LHCN-M2 (cell line): Measurements from ENCODE around the gene GLCCI1. TPM values are rescaled to one million over a fixed set of nuclear protein-coding genes. Genes with fewer than 3 reads are reported as not detected.
A peak's percentile ranks its signal among the peaks of the same experiment; 100 is the strongest.
"Not testable (repeated sequence)": the region's sequence is repeated elsewhere in the genome, so short reads cannot be mapped to it uniquely, and the experiment has no call there.

Source experiments
- DNase-seq: peaks from one replicate; pipeline ENCODE4 v3.0.0-alpha.2; 2012; ENCODE audit warnings: low read depth
- total RNA-seq: library from RNA; depleted of rRNA; stranded (reverse); fragments of >200 nt; gene quantifications from 2 replicates; pipeline ENCODE4 v1.2.3, GENCODE V29; 2014

Gene GLCCI1
- total RNA-seq, 1 experiment from 2014 or later: 4.2 TPM

DNA sequence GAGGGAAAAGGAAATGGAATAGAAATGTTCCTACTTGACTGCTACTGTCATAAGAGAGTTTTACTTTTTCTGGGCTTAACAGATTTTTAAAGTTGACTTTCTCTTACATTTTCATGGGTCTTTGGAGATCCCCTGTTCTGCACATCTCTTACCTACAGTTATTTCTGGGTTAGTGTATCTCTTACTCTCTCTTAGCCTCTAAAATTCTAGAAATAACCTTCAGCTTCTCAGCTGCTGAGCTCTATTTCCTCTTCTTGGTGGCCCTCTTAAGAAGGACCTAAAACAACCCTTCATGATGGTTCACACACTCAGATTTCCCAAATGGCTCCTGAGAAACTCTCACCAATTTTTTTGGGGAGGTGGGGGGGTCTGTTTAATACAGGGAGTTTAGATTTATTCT, 79.5 kb downstream of the GLCCI1 start:
- not testable (repeated sequence) for DNase-seq

DNA sequence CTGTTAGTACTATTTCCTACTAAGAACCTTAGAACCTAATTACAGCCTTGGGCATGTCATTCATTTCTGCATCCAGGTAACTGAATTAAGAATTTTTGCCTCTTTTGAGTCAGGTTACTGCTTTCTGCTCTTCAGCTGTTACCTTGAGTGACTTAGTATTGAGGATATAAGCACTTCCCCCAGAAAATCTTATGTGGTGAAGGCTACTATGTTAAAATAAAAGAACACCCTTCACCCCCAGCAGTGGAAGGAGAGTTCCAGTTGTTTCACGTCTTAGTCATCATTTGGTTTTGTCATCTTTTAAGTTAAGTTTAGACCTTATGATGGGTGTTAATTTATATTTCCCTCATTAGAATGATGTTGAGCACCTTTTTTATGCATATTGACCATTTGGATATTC, 82.8 kb downstream of the GLCCI1 start:
- peak; percentile 7 for DNase-seq

GRCh38 chr7:8051998-8052397, 83.4 kb downstream of the GLCCI1 start:
- DNase-seq: no peak

- DNase-seq: no peak
Measured at GRCh38 chr7:8052824-8053223, 84.2 kb downstream of the GLCCI1 start.

- no peak for DNase-seq
Measured at GRCh38 chr7:8056439-8056838, 87.8 kb downstream of the GLCCI1 start.

- DNase-seq: no peak
Measured at GRCh38 chr7:8057566-8057965, 89.0 kb downstream of the GLCCI1 start.

- DNase-seq: no peak
Measured at GRCh38 chr7:8058322-8058721, 89.7 kb downstream of the GLCCI1 start.

- DNase-seq: no peak
Measured at GRCh38 chr7:8058852-8059251, 90.3 kb downstream of the GLCCI1 start.

DNA sequence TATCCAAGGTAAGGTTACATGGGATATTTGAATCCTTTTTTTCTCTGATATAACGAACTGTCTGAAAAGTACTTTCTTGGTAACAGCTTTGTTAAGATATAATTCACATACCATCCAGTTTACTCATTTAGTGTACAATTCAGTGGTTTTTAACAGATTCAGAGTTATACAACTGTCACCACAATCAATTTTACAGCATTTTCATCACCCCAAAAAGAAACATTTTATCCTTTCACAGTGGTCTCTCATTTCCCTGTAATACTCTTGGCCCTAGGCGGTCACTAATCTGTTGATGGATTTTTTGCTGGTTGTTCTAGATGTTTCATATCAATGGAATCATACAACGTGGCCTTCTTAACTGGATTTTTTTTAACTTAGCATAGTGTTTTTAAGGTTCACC, 91.6 kb downstream of the GLCCI1 start:
- DNase-seq: peak; percentile 17

DNA sequence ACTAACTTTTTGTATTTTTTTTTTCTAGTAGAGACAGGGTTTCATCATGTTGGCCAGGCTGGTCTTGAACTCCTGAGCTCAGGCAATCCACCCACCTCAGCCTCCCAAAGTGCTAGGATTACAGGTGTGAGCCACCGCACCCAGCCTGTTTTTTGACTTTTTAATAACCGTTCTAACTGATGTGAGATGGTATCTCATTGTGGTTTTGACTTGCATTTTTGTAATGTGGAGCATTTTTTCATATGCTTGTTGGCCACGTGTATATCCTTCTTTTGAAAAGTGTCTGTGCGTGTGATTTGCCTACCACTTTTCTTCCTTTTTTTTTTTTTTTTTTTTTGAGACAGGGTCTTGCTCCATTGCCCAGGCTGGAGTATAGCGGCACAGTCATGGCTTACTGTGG, 94.7 kb downstream of the GLCCI1 start:
- DNase-seq: not testable (repeated sequence)

DNA sequence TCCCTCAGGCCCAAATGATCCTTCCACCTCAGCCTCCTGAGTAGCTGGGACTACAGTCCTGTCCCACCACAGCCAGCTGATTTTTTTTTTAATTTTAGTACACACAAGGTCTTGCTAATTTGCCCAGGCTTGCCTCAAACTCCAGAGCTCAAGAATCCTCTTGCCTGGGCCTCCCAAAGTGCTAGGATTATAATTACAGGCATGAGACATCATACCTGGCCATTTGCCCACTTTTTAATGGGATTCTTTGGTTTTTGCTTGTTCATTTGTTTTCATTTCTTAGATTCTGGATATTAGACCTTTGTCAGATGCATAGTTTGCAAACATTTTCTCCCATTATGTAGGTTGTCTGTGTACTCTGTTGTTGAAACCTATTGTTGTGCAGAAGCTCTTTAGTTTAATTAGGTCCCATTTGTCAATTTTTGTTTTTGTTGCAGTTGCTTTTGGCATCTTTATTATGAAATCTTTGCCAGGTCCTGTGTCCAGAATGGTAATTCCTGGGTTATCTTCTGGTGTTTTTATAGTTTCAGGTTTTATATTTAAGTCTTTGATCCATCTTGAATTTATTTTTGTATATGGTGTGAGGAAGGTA, 95.2 kb downstream of the GLCCI1 start:
- peak; percentile 53 for DNase-seq

DNA sequence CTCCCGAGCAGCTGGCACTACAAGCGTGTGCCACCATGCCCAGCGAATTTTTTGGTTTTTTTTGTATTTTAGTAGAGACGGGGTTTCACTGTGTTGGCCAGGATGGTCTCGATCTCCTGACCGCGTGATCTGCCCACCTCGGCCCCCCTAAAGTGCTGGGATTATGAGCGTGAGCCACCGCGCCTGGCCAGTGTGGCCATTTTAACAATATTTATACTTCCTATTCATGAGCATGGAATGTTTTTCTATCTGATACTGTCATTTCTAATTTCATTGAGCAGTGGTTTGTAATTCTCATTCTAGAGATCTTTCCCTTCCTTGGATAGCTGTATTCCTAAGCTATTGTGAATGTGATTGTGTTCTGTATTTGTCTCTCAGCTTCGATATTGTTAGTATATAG, 96.2 kb downstream of the GLCCI1 start:
- no peak for DNase-seq

DNA sequence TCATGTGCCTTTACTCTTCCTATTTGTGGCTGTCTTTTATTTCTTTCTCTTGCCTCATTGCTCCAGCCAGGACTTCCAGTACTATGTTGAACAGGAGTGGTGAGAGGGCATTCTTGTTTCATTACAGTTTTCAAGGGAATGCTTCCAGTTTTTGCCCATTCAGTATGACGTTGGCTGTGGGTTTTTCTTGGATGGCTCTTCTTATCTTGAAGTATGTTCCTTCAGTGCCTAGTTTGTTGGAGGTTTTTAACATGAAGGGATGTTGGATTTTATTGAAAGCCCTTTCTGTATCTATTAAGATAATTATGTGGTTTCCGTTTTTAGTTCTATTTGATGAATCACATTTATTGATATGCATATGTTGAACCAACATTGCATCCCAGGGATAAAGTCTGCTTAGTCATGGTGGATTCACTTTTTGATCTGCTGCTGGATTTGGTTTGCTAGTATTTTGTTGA, 96.8 kb downstream of the GLCCI1 start:
- peak; percentile 76 for DNase-seq

DNA sequence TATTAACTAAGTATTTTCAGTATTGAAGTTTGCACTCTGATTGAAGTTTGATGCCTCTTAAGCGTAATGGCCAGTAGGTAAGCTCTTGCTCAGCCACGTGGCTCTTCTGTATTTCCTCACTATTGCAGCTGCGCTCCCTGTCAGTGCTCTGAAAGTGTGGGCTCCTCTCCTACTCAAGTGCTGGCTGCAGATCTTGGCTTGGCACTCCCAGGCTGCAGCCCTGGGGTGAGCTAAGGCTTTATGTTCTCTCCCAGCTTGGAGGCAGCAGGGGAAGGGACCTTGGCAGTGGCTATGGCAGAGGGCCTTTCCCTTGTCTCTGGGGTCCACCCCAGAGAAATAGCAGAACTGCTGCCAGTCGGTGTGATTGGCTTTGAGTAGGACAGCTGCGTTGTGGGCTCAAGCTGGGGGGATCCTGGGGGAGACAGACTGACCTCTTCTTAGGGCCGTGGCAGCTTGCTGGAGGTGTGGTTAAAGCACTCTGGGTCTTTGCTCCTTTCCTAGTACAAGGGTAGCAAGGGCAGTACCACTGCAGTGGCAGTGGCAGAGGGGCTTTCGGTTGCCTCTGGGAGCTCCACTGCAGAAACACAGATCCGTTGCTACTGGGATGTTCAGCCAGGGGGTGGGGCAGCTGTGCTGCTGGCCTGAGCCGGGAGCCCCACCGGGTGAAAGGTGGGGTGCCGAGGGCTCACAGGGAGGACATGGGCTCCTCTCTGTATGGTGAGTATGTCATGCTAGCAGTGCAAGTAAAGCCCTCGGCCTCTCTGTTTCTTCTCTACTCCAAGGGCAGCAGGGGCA, 100.5 kb downstream of the GLCCI1 start:
- no peak for DNase-seq

DNA sequence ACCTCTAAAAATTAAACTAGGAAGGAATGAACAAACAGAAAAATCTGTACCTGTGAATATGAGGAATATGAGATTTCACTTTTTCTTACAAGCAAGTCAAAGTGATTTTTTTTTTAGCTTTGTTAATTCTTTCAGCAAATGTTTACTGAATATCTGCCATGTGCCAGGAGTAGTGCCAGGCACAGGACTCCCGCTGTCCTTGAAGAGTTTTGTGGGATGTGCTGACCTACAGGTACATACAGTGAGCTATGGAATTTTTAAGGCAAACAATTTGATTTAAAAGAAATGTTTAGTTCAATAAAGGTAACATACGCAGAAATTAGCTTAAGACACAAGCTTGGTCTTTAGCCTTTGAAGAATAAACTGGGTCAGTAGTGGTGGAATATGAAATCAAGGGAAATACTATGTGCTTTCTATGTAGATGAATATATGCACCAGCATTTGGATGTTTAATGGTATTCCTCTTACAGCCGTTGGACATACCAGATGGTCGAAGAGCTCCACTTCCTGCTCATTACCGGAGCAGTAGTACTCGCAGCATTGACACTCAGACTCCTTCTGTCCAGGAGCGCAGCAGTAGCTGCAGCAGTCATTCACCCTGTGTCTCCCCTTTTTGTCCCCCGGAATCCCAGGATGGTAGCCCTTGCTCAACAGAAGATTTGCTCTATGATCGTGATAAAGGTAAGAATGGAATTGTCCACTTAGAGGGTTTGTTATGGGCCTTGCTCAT, 102.0 kb downstream of the GLCCI1 start:
- DNase-seq: no peak

GRCh38 chr7:8078418-8078817, 109.8 kb downstream of the GLCCI1 start:
- no peak for DNase-seq

DNA sequence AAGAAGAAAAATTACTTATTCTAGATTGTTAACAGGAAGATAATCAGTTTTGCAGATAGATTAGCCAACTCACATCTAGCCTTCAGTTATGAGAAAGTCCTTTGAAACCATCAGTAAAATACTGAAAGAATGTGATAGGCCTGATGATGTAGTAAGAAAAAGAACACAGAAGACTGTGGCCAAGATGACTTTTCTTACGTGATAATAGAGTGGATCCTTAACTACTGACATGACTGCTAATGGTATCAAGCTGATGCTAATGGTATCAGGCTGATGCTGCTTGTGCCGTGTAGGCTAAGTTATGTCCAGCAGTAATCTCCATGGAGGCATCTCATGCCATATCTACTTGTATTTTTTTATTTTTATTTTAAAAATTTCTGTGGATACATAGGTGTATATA, 114.2 kb downstream of the GLCCI1 start:
- no peak for DNase-seq

DNA sequence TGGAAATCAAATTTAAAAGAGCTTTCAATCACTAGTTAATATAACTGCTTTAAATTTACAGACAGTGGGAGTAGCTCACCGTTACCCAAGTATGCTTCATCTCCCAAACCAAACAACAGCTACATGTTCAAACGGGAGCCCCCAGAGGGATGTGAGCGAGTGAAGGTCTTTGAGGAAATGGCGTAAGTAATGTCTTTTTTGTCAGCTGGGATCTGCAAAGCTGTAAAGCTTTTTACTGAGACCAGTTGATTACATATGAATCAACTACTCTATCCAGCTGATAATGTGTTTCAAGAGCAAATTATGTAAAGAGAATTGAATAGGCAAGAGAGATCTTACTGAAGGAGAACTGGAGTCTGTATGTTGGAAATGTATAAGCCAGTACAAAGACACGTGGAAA, 116.2 kb downstream of the GLCCI1 start:
- DNase-seq: no peak

DNA sequence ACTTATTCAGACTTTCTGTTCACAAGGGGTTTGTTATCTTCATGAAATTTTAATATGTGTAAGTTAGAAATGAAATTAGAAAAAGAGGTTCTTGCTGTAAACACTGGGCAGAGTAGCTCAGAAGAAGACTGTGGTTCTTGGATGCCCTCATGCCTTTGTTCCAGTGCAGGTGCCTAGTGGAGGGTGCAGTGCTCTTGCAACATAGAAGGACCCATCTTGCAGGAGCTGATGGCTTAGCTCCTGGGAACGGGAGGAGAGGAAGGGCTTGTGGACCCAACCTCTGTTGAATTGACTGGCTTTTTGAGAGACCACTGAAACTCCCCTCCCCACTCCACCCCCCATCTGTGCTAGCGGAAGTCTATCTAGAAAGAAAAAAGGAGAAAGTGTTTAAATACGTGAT, 116.8 kb downstream of the GLCCI1 start:
- DNase-seq: no peak

DNA sequence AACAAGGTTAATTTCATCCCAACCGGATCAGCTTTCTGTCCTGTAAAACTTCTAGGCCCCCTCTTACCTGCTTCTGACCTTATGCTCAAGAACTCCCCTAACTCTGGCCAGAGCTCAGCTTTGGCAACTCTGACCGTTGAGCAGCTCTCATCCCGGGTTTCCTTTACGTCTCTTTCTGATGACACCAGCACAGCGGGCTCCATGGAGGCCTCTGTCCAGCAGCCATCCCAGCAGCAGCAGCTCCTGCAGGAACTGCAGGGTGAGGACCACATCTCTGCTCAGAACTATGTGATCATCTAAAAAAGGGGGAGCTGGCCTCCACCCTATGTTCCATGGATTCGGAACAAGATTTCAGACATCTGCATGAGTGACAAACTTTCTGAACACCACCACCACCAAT, 117.6 kb downstream of the GLCCI1 start:
- DNase-seq: no peak

- DNase-seq: no peak
Measured at GRCh38 chr7:8089036-8089780, 120.6 kb downstream of the GLCCI1 start.

GRCh38 chr7:8092140-8092539, 123.5 kb downstream of the GLCCI1 start:
- DNase-seq: no peak
